ENCODE measurements around the gene FOXK1. TPM values are rescaled to one million over a fixed set of nuclear protein-coding genes. Genes with fewer than 3 reads are reported as not detected.

The FOXK1 gene
- total and polyA plus RNA-seq, 2 of the 13 experiments (the other 11 are each of a cell fraction or from before 2014, with no cell fraction given) = 4.6 to 8.8 TPM

- peak; percentile 99 for TF ChIP-seq NR2C2 (CRISPR knock-in tag; IDR thresholded peaks at IDR 0.05; ENCODE audit: borderline replicate concordance)
- TF ChIP-seq GABPB1 (CRISPR knock-in tag; IDR thresholded peaks at IDR 0.05) = peak; percentile 97
- TF ChIP-seq ZNF234 (CRISPR knock-in tag; conservative IDR thresholded peaks at IDR 0.05) = no peak
- TF ChIP-seq TRAFD1 (CRISPR knock-in tag; IDR thresholded peaks at IDR 0.05; ENCODE audit: borderline replicate concordance) = 0 out of 2 replicates have a peak, but pooled peaks have one; percentile 56
- TF ChIP-seq ZZZ3 (CRISPR knock-in tag; IDR thresholded peaks at IDR 0.05; ENCODE audit: borderline replicate concordance) = 0 out of 2 replicates have a peak, but pooled peaks have one; percentile 85
- peak; percentile 44; the same call in 1 of the 2 replicates for TF ChIP-seq TBX2 (CRISPR knock-in tag; IDR thresholded peaks at IDR 0.05; ENCODE audit: borderline replicate concordance)
- 0 out of 2 replicates have a peak, but pooled peaks have one; percentile 67 for TF ChIP-seq ZSCAN20 (CRISPR knock-in tag; IDR thresholded peaks at IDR 0.05; ENCODE audit: borderline replicate concordance)
- TF ChIP-seq IRX3 (CRISPR knock-in tag; IDR thresholded peaks at IDR 0.05; ENCODE audit: borderline replicate concordance, low read depth) = no peak
- TF ChIP-seq ZNF335 (CRISPR knock-in tag; IDR thresholded peaks at IDR 0.05) = peak; percentile 26; the same call in 1 of the 2 replicates
- TF ChIP-seq ZSCAN22 (CRISPR knock-in tag; IDR thresholded peaks at IDR 0.05) = peak; percentile 21; the same call in 1 of the 2 replicates
- TF ChIP-seq, protein P1, sequence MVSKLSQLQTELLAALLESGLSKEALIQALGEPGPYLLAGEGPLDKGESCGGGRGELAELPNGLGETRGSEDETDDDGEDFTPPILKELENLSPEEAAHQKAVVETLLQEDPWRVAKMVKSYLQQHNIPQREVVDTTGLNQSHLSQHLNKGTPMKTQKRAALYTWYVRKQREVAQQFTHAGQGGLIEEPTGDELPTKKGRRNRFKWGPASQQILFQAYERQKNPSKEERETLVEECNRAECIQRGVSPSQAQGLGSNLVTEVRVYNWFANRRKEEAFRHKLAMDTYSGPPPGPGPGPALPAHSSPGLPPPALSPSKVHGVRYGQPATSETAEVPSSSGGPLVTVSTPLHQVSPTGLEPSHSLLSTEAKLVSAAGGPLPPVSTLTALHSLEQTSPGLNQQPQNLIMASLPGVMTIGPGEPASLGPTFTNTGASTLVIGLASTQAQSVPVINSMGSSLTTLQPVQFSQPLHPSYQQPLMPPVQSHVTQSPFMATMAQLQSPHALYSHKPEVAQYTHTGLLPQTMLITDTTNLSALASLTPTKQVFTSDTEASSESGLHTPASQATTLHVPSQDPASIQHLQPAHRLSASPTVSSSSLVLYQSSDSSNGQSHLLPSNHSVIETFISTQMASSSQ (IDR thresholded peaks at IDR 0.05; ENCODE audit: low read depth) = no peak
- TF ChIP-seq, protein P1 (CRISPR knock-in tag; IDR thresholded peaks at IDR 0.05; ENCODE audit: borderline replicate concordance) = peak; percentile 77; the same call in 1 of the 2 replicates
- TF ChIP-seq ZNF782 (CRISPR knock-in tag; IDR thresholded peaks at IDR 0.05; ENCODE audit: borderline replicate concordance) = peak; percentile 63; the same call in 1 of the 2 replicates
- TF ChIP-seq, protein P2, sequence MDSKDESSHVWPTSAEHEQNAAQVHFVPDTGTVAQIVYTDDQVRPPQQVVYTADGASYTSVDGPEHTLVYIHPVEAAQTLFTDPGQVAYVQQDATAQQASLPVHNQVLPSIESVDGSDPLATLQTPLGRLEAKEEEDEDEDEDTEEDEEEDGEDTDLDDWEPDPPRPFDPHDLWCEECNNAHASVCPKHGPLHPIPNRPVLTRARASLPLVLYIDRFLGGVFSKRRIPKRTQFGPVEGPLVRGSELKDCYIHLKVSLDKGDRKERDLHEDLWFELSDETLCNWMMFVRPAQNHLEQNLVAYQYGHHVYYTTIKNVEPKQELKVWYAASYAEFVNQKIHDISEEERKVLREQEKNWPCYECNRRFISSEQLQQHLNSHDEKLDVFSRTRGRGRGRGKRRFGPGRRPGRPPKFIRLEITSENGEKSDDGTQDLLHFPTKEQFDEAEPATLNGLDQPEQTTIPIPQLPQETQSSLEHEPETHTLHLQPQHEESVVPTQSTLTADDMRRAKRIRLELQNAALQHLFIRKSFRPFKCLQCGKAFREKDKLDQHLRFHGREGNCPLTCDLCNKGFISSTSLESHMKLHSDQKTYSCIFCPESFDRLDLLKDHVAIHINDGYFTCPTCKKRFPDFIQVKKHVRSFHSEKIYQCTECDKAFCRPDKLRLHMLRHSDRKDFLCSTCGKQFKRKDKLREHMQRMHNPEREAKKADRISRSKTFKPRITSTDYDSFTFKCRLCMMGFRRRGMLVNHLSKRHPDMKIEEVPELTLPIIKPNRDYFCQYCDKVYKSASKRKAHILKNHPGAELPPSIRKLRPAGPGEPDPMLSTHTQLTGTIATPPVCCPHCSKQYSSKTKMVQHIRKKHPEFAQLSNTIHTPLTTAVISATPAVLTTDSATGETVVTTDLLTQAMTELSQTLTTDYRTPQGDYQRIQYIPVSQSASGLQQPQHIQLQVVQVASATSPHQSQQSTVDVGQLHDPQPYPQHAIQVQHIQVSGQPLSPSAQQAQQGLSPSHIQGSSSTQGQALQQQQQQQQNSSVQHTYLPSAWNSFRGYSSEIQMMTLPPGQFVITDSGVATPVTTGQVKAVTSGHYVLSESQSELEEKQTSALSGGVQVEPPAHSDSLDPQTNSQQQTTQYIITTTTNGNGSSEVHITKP (CRISPR knock-in tag; IDR thresholded peaks at IDR 0.05; ENCODE audit: low read depth) = no peak
- no peak for TF ChIP-seq ZNF570 (CRISPR knock-in tag; IDR thresholded peaks at IDR 0.05; ENCODE audit: borderline replicate concordance)
- no peak; the same call in 1 of the 2 replicates for TF ChIP-seq ZNF747 (CRISPR knock-in tag; IDR thresholded peaks at IDR 0.05; ENCODE audit: borderline replicate concordance)
Measured at GRCh38 chr7:4775250-4775847, 93.3 kb downstream of the FOXK1 start, which contains the start of gene AP5Z1 (continued).

Data from HepG2 (cell line).